Measurements from ENCODE around the gene SNAP47. TPM values are rescaled to one million over a fixed set of nuclear protein-coding genes. Genes with fewer than 3 reads are reported as not detected.

The SNAP47 gene
- polyA plus RNA-seq, 1 donor (not counting 4 experiments of a cell fraction or from before 2014, with no cell fraction given) = 24.8 TPM

- Histone ChIP-seq H4K20me1 (ENCODE audit: control insufficient read depth, extremely low read depth, insufficient read depth, low read length) (no peaks in the 10 kb centered on the region), H3K79me2 (ENCODE audit: control insufficient read depth, insufficient read depth, low read length) (no peaks in the 10 kb centered on the region), H3K9me3 (ENCODE audit: control insufficient read depth, low read depth, low read length) (no peaks in the 10 kb centered on the region), H3K27ac (ENCODE audit: control insufficient read depth, insufficient read depth, low read length) (no peak overlapping the region), H2AFZ (ENCODE audit: control insufficient read depth, low read length) (no peak overlapping the region), H3K27me3 (ENCODE audit: control insufficient read depth, extremely low read depth, insufficient read depth, low read length) (peaks cover 4% of the 10 kb centered on the region), H3K4me3 (ENCODE audit: control insufficient read depth in 2 of 3, extremely low read depth in 1 of 3, insufficient read depth in 2 of 3, low read depth in 1 of 3, low read length in 3 of 3) (peak overlapping the region in 2 of 3 experiments; percentile 58 to 67), H3K4me2 (ENCODE audit: control insufficient read depth, extremely low read depth, insufficient read depth, low read depth, low read length) (peak overlapping the region; percentile 86), H3K36me3 (ENCODE audit: control insufficient read depth in 2 of 2, extremely low read depth in 1 of 2, insufficient read depth in 2 of 2, low read length in 2 of 2) (no peaks in the 10 kb centered on the region), H3K9me1 (ENCODE audit: control insufficient read depth, extremely low read depth, insufficient read depth, low read length) (no peaks in the 10 kb centered on the region), H3K9ac (ENCODE audit: control insufficient read depth, extremely low read depth, insufficient read depth, low read length) (no peak overlapping the region), H3K4me1 (ENCODE audit: control insufficient read depth, extremely low read depth, insufficient read depth, low read length) (peaks cover 6% of the 10 kb centered on the region)
- FAIRE-seq (no peak), DNase-seq (ENCODE audit: low read depth, low spot score) (no peak)
- dilution Hi-C loops (cut with MboI; ENCODE audit: extremely low pct_ligation_motif_present, low sequenced_read_pairs) = loop anchor here (10.0 kb wide), 1 partner anchor 135 kb away; no protein-coding TSS in a partner anchor
- no peak for TF ChIP-seq EZH2 (IDR thresholded peaks at IDR 0.05; ENCODE audit: low read length)
- TF ChIP-seq, protein P1, sequence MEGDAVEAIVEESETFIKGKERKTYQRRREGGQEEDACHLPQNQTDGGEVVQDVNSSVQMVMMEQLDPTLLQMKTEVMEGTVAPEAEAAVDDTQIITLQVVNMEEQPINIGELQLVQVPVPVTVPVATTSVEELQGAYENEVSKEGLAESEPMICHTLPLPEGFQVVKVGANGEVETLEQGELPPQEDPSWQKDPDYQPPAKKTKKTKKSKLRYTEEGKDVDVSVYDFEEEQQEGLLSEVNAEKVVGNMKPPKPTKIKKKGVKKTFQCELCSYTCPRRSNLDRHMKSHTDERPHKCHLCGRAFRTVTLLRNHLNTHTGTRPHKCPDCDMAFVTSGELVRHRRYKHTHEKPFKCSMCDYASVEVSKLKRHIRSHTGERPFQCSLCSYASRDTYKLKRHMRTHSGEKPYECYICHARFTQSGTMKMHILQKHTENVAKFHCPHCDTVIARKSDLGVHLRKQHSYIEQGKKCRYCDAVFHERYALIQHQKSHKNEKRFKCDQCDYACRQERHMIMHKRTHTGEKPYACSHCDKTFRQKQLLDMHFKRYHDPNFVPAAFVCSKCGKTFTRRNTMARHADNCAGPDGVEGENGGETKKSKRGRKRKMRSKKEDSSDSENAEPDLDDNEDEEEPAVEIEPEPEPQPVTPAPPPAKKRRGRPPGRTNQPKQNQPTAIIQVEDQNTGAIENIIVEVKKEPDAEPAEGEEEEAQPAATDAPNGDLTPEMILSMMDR (optimal IDR thresholded peaks at IDR 0.05 in 1 of 3, IDR thresholded peaks at IDR 0.05 in 1 of 3, conservative IDR thresholded peaks at IDR 0.05 in 1 of 3; ENCODE audit: extremely low read depth in 1 of 3, insufficient read depth in 2 of 3, low read length in 3 of 3) = no peak
Measured at GRCh38 chr1:227789084-227790033, 54.1 kb downstream of the SNAP47 start.

DNA sequence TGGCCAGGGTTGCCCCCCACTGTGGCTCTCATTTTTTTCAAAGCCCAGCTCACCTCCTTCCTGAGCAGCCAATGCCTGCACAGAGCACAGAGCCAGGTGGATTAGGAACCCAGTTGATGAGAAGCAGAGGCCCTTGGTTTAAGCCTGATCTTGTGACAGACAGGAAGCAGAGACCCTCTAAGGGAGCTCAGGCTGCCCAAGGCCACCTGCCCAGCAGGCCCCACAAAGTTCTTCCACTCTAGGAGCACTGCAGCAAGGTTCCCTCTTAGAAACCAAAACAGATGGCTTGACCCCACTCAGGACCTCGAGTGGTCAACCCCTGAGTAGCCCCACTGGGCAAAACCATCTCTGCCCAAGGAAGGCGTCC lies 54.8 kb downstream of the SNAP47 start:
- no peaks in the 10 kb centered on the region for H4K20me1 ChIP-seq (ENCODE audit: control insufficient read depth, extremely low read depth, insufficient read depth, low read length)
- no peak for FAIRE-seq
- DNase-seq (ENCODE audit: low read depth, low spot score) = no peak
- no peaks in the 10 kb centered on the region for H3K9me1 ChIP-seq (ENCODE audit: control insufficient read depth, extremely low read depth, insufficient read depth, low read length)
- no peaks in the 10 kb centered on the region for H3K9me3 ChIP-seq (ENCODE audit: control insufficient read depth, low read depth, low read length)
- H3K36me3 ChIP-seq (ENCODE audit: control insufficient read depth in 2 of 2, extremely low read depth in 1 of 2, insufficient read depth in 2 of 2, low read length in 2 of 2) = no peaks in the 10 kb centered on the region
- no peak overlapping the region for H3K9ac ChIP-seq (ENCODE audit: control insufficient read depth, extremely low read depth, insufficient read depth, low read length)
- dilution Hi-C loops (cut with MboI; ENCODE audit: extremely low pct_ligation_motif_present, low sequenced_read_pairs) = loop anchor here (10.0 kb wide), 1 partner anchor 135 kb away; no protein-coding TSS in a partner anchor
- TF ChIP-seq, protein P1 (optimal IDR thresholded peaks at IDR 0.05 in 1 of 3, IDR thresholded peaks at IDR 0.05 in 1 of 3, conservative IDR thresholded peaks at IDR 0.05 in 1 of 3; ENCODE audit: extremely low read depth in 1 of 3, insufficient read depth in 2 of 3, low read length in 3 of 3) = no peak
- TF ChIP-seq EZH2 (IDR thresholded peaks at IDR 0.05; ENCODE audit: low read length) = no peak
- peaks cover 9% of the 10 kb centered on the region for H3K4me1 ChIP-seq (ENCODE audit: control insufficient read depth, extremely low read depth, insufficient read depth, low read length)
- peaks cover 10% of the 10 kb centered on the region for H3K27me3 ChIP-seq (ENCODE audit: control insufficient read depth, extremely low read depth, insufficient read depth, low read length)
- H3K4me3 ChIP-seq (ENCODE audit: control insufficient read depth in 2 of 3, extremely low read depth in 1 of 3, insufficient read depth in 2 of 3, low read depth in 1 of 3, low read length in 3 of 3) = no peak overlapping the region
- H3K27ac ChIP-seq (ENCODE audit: control insufficient read depth, insufficient read depth, low read length) = no peak overlapping the region
- no peak overlapping the region for H3K4me2 ChIP-seq (ENCODE audit: control insufficient read depth, extremely low read depth, insufficient read depth, low read depth, low read length)
- H3K79me2 ChIP-seq (ENCODE audit: control insufficient read depth, insufficient read depth, low read length) = no peaks in the 10 kb centered on the region
- no peak overlapping the region for H2AFZ ChIP-seq (ENCODE audit: control insufficient read depth, low read length)
